H9 (cell line): ENCODE data around the gene CSNK1A1L. TPM values are rescaled to one million over a fixed set of nuclear protein-coding genes. Genes with fewer than 3 reads are reported as not detected.
A peak's percentile ranks its signal among the peaks of the same experiment; 100 is the strongest.

Experiments used
- DNase-seq: peaks from one replicate; pipeline ENCODE4 v3.0.0-alpha.2; 2017
- H2AFZ ChIP-seq: one replicate; pipeline ENCODE4 v1.6.1; 2013; ENCODE audit warnings: mild to moderate bottlenecking, low read length, control low read depth, moderate library complexity
- H2AK5ac ChIP-seq: 2 replicates; pipeline ENCODE4 v1.6.1; 2013; ENCODE audit warnings: low read length, control low read depth, mixed read lengths; ENCODE audit not compliant: insufficient read length
- H2BK120ac ChIP-seq: one replicate; pipeline ENCODE4 v1.6.1; 2013; ENCODE audit warnings: low read depth, mild to moderate bottlenecking, low read length, control low read depth, inconsistent platforms; ENCODE audit not compliant: poor library complexity, severe bottlenecking
- H2BK12ac ChIP-seq: 2 replicates; pipeline ENCODE4 v1.6.1; 2013; ENCODE audit warnings: low read length, control low read depth, mixed read lengths, low read depth; ENCODE audit not compliant: insufficient read length
- H2BK15ac ChIP-seq: 2 replicates; pipeline ENCODE4 v1.6.1; 2013; ENCODE audit warnings: low read depth, low read length, control low read depth
- H2BK20ac ChIP-seq: one replicate; pipeline ENCODE4 v1.6.1; 2013; ENCODE audit warnings: low read depth, mild to moderate bottlenecking, low read length, control low read depth, inconsistent platforms; ENCODE audit not compliant: poor library complexity, severe bottlenecking
- H2BK5ac ChIP-seq: 2 replicates; pipeline ENCODE4 v1.6.1; 2013; ENCODE audit warnings: low read length, control low read depth, mixed read lengths; ENCODE audit not compliant: insufficient read length
- H3K14ac ChIP-seq: 2 replicates; pipeline ENCODE4 v1.6.1; 2013; ENCODE audit warnings: low read length, control low read depth; ENCODE audit not compliant: insufficient read depth
- H3K18ac ChIP-seq: 2 replicates; pipeline ENCODE4 v1.6.1; 2013; ENCODE audit warnings: low read depth, mild to moderate bottlenecking, mixed read lengths, low read length, control low read depth; ENCODE audit not compliant: insufficient read length
- H3K23ac ChIP-seq: 2 replicates; pipeline ENCODE4 v1.6.1; 2013; ENCODE audit warnings: low read length, control low read depth, mixed read lengths, low read depth; ENCODE audit not compliant: insufficient read length
- H3K23me2 ChIP-seq: 2 replicates; pipeline ENCODE4 v1.6.1; 2013; ENCODE audit warnings: low read depth, mild to moderate bottlenecking, mixed read lengths, low read length, control low read depth; ENCODE audit not compliant: insufficient read length, poor library complexity, severe bottlenecking
- H3K27ac ChIP-seq: 2 replicates; pipeline ENCODE4 v1.5.1; 2013; ENCODE audit warnings: low read length, control low read depth, mixed read lengths, low read depth; ENCODE audit not compliant: insufficient read length
- H3K27me3 ChIP-seq: 2 replicates; pipeline ENCODE4 v1.6.1; 2013; ENCODE audit warnings: low read length, control low read depth, inconsistent platforms; ENCODE audit not compliant: insufficient read depth
- H3K4ac ChIP-seq: 2 replicates; pipeline ENCODE4 v1.6.1; 2013; ENCODE audit warnings: low read depth, mild to moderate bottlenecking, control low read depth, inconsistent platforms, low read length, moderate library complexity
- H3K4me1 ChIP-seq: 2 replicates; pipeline ENCODE4 v1.6.1; 2013; ENCODE audit warnings: low read length, control low read depth, inconsistent platforms; ENCODE audit not compliant: insufficient read depth
- H3K4me2 ChIP-seq: 2 replicates; pipeline ENCODE4 v1.6.1; 2013; ENCODE audit warnings: low read length, control low read depth, mixed read lengths; ENCODE audit not compliant: insufficient read length, insufficient read depth
- H3K56ac ChIP-seq: 2 replicates; pipeline ENCODE4 v1.6.1; 2013; ENCODE audit warnings: low read depth, mild to moderate bottlenecking, mixed read lengths, low read length, control low read depth; ENCODE audit not compliant: insufficient read length
- H3K79me1 ChIP-seq: 2 replicates; pipeline ENCODE4 v1.6.1; 2013; ENCODE audit warnings: low read depth, mild to moderate bottlenecking, moderate library complexity, low read length, control low read depth, inconsistent platforms; ENCODE audit not compliant: insufficient read depth, poor library complexity, severe bottlenecking
- H3K79me2 ChIP-seq: 2 replicates; pipeline ENCODE4 v1.6.1; 2013; ENCODE audit warnings: low read length, control low read depth, inconsistent platforms; ENCODE audit not compliant: insufficient read depth
- H3K9ac ChIP-seq: 2 replicates; pipeline ENCODE4 v1.6.1; 2013; ENCODE audit warnings: low read length, control low read depth, mixed read lengths; ENCODE audit not compliant: insufficient read length; ENCODE audit errors: extremely low read depth
- H3K9me3 ChIP-seq: one replicate; pipeline ENCODE4 v1.6.1; 2013; ENCODE audit warnings: low read depth, low read length, inconsistent platforms; ENCODE audit not compliant: control insufficient read depth
- H3T11ph ChIP-seq: one replicate; pipeline ENCODE4 v1.6.1; 2013; ENCODE audit warnings: mild to moderate bottlenecking, low read length, control low read depth, inconsistent platforms
- H4K20me1 ChIP-seq: one replicate; pipeline ENCODE4 v1.6.1; 2013; ENCODE audit not compliant: control insufficient read depth, insufficient read length, insufficient read depth
- H4K5ac ChIP-seq: 2 replicates; pipeline ENCODE4 v1.6.1; 2013; ENCODE audit warnings: low read depth, mild to moderate bottlenecking, mixed read lengths, low read length, control low read depth; ENCODE audit not compliant: insufficient read length
- H4K8ac ChIP-seq: replicated peaks from 2 replicates; pipeline ENCODE4 v1.6.1; 2013; ENCODE audit warnings: low read length, control low read depth, mixed read lengths, low read depth; ENCODE audit not compliant: insufficient read length
- H4K91ac ChIP-seq: 2 replicates; pipeline ENCODE4 v1.6.1; 2013; ENCODE audit warnings: low read depth, mild to moderate bottlenecking, moderate library complexity, mixed read lengths, low read length, control low read depth; ENCODE audit not compliant: insufficient read length
- H3K27ac Mint-ChIP-seq, 3 experiments: 2 replicates in 2 of 3; 3 replicates in 1 of 3; pipeline ENCODE4 v1.8.0; 2020 to 2021; ENCODE audit warnings: mixed read lengths in 3 of 3, mild to moderate bottlenecking in 1 of 3, moderate library complexity in 1 of 3
- H3K27me3 Mint-ChIP-seq: 2 replicates; pipeline ENCODE4 v1.8.0; 2021; ENCODE audit warnings: low read depth, mild to moderate bottlenecking, moderate library complexity, mixed read lengths
- H3K36me3 Mint-ChIP-seq, 3 experiments: 2 replicates in 2 of 3; 3 replicates in 1 of 3; pipeline ENCODE4 v1.8.0; 2020 to 2021; ENCODE audit warnings: low read depth in 3 of 3, mixed read lengths in 3 of 3; ENCODE audit not compliant: insufficient read depth in 1 of 3
- H3K4me1 Mint-ChIP-seq, 2 experiments: 2 replicates each; pipeline ENCODE4 v1.8.0; 2020; ENCODE audit warnings: mixed read lengths in 2 of 2
- H3K4me3 Mint-ChIP-seq, 2 experiments: 2 replicates in 1 of 2; 3 replicates in 1 of 2; pipeline ENCODE4 v1.8.0; 2020 to 2021; ENCODE audit warnings: mild to moderate bottlenecking in 2 of 2, mixed read lengths in 2 of 2, moderate library complexity in 1 of 2
- H3K9me3 Mint-ChIP-seq, 2 experiments: 2 replicates in 1 of 2; 3 replicates in 1 of 2; pipeline ENCODE4 v1.8.0; 2020; ENCODE audit warnings: mild to moderate bottlenecking in 2 of 2, mixed read lengths in 2 of 2, moderate library complexity in 1 of 2
- CTCF ChIP-seq: fragments of 200-600 bp; sonication (generic); conservative IDR thresholded peaks from 3 replicates; pipeline ENCODE4 v1.8.0; 2021; ENCODE audit warnings: antibody characterized with exemption, mild to moderate bottlenecking
- WGBS: extraction: QIAGEN DNeasy Blood & Tissue Kit; methylation state at CpG from one replicate; pipeline ENCODE4 v1.1.7; 2013; ENCODE audit warnings: missing lambda C conversion rate, low lambda C conversion rate, mixed read lengths; ENCODE audit not compliant: insufficient read length; ENCODE audit errors: extremely low coverage; 5-methylcytosine and 5-hydroxymethylcytosine counted together
- total RNA-seq: library from RNA; stranded (reverse); gene quantifications from 2 replicates; pipeline ENCODE4 v1.2.1, GENCODE V29; 2021

The CSNK1A1L gene
- total RNA-seq, 1 experiment from 2014 or later, result not detected

DNA sequence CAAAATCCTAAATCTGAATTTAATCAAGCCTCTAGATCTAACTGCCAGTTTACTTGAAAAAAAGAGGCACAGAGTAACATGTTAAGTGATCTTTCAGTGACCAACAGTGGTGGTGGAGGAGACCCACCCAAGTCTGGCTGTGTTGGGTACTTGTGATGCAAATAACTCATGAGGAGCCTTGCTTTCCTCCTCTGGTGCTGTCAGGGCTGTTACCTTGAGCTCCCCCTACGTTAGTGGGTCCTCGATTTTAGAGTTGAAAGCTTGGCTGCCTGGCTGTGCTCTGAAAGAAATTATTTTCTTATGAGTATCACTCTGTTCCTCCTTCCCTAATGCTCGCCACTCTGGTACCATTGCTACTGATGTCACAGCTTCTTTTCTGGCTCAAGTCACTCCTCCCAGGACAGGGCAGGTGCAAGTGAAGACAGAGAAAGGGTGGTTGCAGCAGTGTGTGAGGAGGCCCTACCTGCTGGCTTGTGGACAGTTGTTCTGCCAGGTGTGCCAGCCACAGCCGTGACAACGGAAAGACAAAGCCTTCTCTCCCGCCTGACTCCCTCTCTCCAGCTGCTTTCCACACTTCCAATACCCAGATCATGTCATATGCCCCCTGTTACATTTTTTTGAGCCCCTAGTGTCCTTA lies 39.5 kb downstream of the CSNK1A1L start:
- Histone ChIP-seq H3K27ac (no peak overlapping the region), H2BK15ac (no peak overlapping the region), H2BK20ac (no peak overlapping the region), H2BK12ac (no peak overlapping the region), H4K20me1 (no peaks in the 10 kb centered on the region), H3K4ac (no peak overlapping the region), H3K4me1 (no peaks in the 10 kb centered on the region; the same call in 1 of the 2 replicates), H2AFZ (no peak overlapping the region), H3K79me2 (no peaks in the 10 kb centered on the region), H3K23ac (no peak overlapping the region), H3K14ac (no peak overlapping the region), H3K9me3 (no peaks in the 10 kb centered on the region), H3K27me3 (no peaks in the 10 kb centered on the region), H4K91ac (no peak overlapping the region), H2AK5ac (no peak overlapping the region), H2BK120ac (no peak overlapping the region), H3K4me2 (no peak overlapping the region), H2BK5ac (no peak overlapping the region), H3K9ac (no peak overlapping the region), H4K8ac (no peak overlapping the region), H4K5ac (no peak overlapping the region), H3T11ph (no peak overlapping the region), H3K56ac (no peak overlapping the region), H3K79me1 (no peaks in the 10 kb centered on the region), H3K18ac (no peak overlapping the region), H3K23me2 (no peaks in the 10 kb centered on the region)
- Mint-ChIP-seq H3K9me3 (no peaks in the 10 kb centered on the region), H3K27me3 (peaks cover 3% of the 10 kb centered on the region), H3K27ac (peak overlapping the region in 2 of 3 experiments; percentile 4 to 27; a peak in 3 of 7 replicates), H3K36me3 (no peaks in the 10 kb centered on the region), H3K4me1 (peaks cover 12 to 19% of the 10 kb centered on the region in 2 experiments), H3K4me3 (peak overlapping the region in 1 of 2 experiments; percentile 1; a peak in 1 of 5 replicates)
- whole genome bisulfite sequencing, result no CpG with 5 or more reads among the region's 6 CpGs
- peak; percentile 45 for DNase-seq
- TF ChIP-seq CTCF, result no peak
